ENCODE data around the gene TRABD2B. TPM values are rescaled to one million over a fixed set of nuclear protein-coding genes. Genes with fewer than 3 reads are reported as not detected.

The TRABD2B gene
- total RNA-seq, 1 donor from 2014 or later, result not detected

DNA sequence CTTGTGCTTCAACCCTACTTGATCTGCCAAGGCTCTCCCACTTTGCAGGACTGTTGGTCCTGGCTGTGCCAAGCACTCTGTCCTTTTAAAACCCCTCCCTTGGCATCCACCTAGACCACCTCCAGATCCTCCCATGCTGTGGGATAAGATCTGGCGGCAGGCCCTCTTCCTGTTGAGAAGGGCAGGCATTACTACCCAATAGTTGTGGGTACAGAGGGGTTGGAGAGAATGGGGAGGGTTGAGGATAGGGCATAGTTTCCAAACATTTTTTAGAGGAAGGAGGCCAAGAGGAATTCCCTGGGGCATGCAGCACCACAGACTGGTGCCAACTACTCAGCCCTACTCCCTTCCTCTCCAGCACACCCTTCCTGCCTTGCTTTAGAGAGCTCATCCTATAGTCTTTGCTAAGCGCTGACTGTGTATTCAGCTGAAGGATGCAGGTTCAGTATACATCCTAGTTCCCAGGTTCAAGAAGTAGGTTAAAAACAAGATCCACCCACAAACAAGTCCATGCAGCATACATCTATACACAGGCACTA, 70.7 kb downstream of the TRABD2B start:
- TF ChIP-seq, protein P1, sequence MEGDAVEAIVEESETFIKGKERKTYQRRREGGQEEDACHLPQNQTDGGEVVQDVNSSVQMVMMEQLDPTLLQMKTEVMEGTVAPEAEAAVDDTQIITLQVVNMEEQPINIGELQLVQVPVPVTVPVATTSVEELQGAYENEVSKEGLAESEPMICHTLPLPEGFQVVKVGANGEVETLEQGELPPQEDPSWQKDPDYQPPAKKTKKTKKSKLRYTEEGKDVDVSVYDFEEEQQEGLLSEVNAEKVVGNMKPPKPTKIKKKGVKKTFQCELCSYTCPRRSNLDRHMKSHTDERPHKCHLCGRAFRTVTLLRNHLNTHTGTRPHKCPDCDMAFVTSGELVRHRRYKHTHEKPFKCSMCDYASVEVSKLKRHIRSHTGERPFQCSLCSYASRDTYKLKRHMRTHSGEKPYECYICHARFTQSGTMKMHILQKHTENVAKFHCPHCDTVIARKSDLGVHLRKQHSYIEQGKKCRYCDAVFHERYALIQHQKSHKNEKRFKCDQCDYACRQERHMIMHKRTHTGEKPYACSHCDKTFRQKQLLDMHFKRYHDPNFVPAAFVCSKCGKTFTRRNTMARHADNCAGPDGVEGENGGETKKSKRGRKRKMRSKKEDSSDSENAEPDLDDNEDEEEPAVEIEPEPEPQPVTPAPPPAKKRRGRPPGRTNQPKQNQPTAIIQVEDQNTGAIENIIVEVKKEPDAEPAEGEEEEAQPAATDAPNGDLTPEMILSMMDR (IDR thresholded peaks at IDR 0.05), result no peak
- no peak for DNase-seq (ENCODE audit: extremely low spot score, unreplicated experiment)
- H3K36me3 Mint-ChIP-seq (ENCODE audit: unreplicated experiment), result no peaks in the 10 kb centered on the region
- H3K4me3 Mint-ChIP-seq (ENCODE audit: unreplicated experiment), result no peak overlapping the region
- no peaks in the 10 kb centered on the region for H3K9me3 Mint-ChIP-seq (ENCODE audit: unreplicated experiment)
- H3K4me1 Mint-ChIP-seq (ENCODE audit: unreplicated experiment), result no peaks in the 10 kb centered on the region
- H3K27ac Mint-ChIP-seq (ENCODE audit: unreplicated experiment), result no peak overlapping the region
- H3K27me3 Mint-ChIP-seq (ENCODE audit: unreplicated experiment), result peaks cover 20% of the 10 kb centered on the region

DNA sequence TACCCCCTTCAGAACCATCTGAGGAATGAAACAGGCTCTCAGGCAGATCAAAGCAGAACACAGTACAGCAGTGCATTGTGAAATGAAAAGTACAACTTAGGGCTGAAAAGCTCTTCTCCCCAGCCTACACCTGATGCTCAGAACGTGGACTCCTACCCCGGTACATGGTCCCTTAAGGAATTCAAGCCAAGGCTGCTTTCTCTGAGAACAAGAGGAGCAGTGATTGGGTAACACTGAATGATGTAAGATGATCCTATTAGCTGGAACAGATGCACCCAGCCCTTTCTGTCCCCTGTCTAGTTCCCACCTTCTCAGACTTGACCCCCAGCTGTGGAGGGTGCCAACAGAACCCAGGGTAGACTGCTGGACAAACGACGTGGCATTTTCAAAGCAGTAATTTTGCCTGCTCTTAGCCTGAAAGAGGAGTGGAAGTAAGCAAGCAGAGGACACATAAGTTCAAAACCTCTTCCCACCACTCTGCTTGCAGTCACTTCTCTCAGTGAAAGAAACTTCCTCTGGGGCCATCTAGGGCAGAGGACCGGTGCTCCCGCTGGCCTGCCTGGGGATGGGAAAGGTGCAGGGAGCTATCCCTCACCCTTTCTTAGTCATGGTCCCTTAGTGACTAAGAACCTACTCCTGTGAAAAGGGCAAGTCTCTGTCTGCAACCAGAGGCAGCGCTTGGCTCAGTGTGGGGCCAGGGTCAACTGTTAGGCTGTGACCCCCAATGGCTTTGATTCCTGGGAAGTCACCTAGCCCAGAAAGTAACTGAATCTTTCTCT, 72.7 kb downstream of the TRABD2B start:
- no peak overlapping the region for H3K4me3 Mint-ChIP-seq (ENCODE audit: unreplicated experiment)
- H3K27ac Mint-ChIP-seq (ENCODE audit: unreplicated experiment), result no peak overlapping the region
- no peaks in the 10 kb centered on the region for H3K36me3 Mint-ChIP-seq (ENCODE audit: unreplicated experiment)
- H3K27me3 Mint-ChIP-seq (ENCODE audit: unreplicated experiment), result peaks cover 17% of the 10 kb centered on the region
- H3K4me1 Mint-ChIP-seq (ENCODE audit: unreplicated experiment), result no peaks in the 10 kb centered on the region
- DNase-seq (ENCODE audit: extremely low spot score, unreplicated experiment), result no peak
- TF ChIP-seq, protein P1 (IDR thresholded peaks at IDR 0.05), result no peak
- H3K9me3 Mint-ChIP-seq (ENCODE audit: unreplicated experiment), result no peaks in the 10 kb centered on the region

DNA sequence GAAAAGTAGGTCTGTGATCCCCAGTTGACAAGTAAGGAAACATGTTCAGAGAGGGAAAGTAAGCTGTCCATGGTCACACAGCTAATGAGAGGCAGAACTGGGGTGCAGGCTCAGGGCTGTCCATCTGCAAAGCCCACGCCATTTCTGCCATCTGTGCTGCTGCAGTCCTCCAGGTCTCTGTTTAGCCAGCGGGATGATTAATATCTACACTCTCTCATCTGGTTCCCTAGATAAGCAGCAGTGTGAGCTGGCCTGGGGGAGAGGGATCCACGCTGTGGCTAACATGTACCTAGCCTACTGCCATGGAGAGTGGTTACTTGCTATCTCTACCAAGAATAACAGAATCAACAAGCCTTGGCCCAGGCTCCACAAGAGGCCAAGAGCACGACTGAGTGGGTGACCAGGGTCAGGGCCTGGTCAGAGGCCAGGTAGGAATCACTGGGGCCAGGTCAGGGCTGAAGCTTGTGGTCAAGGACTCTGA, 75.2 kb downstream of the TRABD2B start:
- DNase-seq (ENCODE audit: extremely low spot score, unreplicated experiment), result no peak
- Mint-ChIP-seq H3K27ac (ENCODE audit: unreplicated experiment) (no peak overlapping the region), H3K4me3 (ENCODE audit: unreplicated experiment) (no peak overlapping the region), H3K4me1 (ENCODE audit: unreplicated experiment) (no peaks in the 10 kb centered on the region), H3K36me3 (ENCODE audit: unreplicated experiment) (no peaks in the 10 kb centered on the region), H3K27me3 (ENCODE audit: unreplicated experiment) (peaks cover 13% of the 10 kb centered on the region), H3K9me3 (ENCODE audit: unreplicated experiment) (no peaks in the 10 kb centered on the region)
- TF ChIP-seq, protein P1 (IDR thresholded peaks at IDR 0.05), result no peak

DNA sequence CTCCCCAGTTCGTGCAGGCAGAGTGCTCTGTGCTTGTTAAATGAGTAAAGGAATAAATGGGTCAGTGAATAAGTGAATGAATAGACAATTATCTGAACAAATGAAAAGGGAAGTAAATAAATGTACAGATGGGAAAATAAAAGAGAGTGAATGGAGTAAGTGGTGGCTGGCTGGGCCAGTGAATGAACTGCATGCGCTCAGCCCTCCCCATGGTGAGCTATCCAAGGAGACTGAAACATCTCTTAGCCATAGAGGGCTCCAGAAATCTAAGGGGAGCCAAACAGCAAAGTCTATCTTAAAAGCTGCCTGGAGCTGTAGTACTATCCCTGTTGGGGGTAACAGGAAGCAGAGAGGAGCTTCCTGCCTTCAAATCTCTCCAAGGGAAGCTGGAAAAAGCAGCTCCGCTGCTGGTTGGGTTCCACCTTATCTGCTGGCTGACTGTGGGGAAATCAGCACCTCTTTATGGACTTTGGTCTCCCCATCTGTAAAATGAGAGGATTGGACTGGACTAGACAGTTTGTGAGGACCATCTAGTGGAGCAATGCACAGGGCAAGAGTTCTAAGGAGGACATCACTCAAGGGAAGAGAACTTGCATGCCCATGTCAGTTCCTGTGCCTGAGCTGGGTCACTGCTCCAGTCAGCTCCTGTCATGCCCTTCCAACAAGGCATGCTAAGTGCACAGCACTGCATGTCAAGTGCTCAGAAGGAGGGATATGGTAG, 77.9 kb downstream of the TRABD2B start:
- Mint-ChIP-seq H3K36me3 (ENCODE audit: unreplicated experiment) (no peaks in the 10 kb centered on the region), H3K4me3 (ENCODE audit: unreplicated experiment) (no peak overlapping the region), H3K4me1 (ENCODE audit: unreplicated experiment) (peaks cover 5% of the 10 kb centered on the region), H3K27me3 (ENCODE audit: unreplicated experiment) (peaks cover 16% of the 10 kb centered on the region), H3K9me3 (ENCODE audit: unreplicated experiment) (no peaks in the 10 kb centered on the region), H3K27ac (ENCODE audit: unreplicated experiment) (no peak overlapping the region)
- TF ChIP-seq, protein P1 (IDR thresholded peaks at IDR 0.05), result no peak
- DNase-seq (ENCODE audit: extremely low spot score, unreplicated experiment), result no peak

Measured in osteocyte (in vitro differentiated cells).